SK-N-SH treated with all-trans-retinoic acid at 6 μM for 48 hours (cell line): ENCODE data around the gene DAAM2.

Experiments
- ATAC-seq: fragments of 200-7000 bp; cut with Tn5 transposase; 3 replicates; pipeline ENCODE4 v1.9.1; 2020; ENCODE audit warnings: mild to moderate bottlenecking, moderate library complexity
- ARNTL ChIP-seq: fragments of 450-650 bp; formaldehyde crosslinking; IDR thresholded peaks from 2 replicates; pipeline ENCODE4 v1.5.0; 2020; ENCODE audit warnings: low read depth, mild to moderate bottlenecking, moderate library complexity, borderline replicate concordance
- CREB5 ChIP-seq: fragments of 250-450 bp; sonication (Bioruptor Pico); IDR thresholded peaks from 2 replicates; pipeline ENCODE4 v1.5.1; 2020; ENCODE audit warnings: low read depth, mild to moderate bottlenecking, moderate library complexity
- CSDC2 ChIP-seq: fragments of 250-450 bp; sonication (Bioruptor Pico); IDR thresholded peaks from 2 replicates; pipeline ENCODE4 v1.5.0; 2020; ENCODE audit warnings: mild to moderate bottlenecking, moderate library complexity
- CSRNP3 ChIP-seq: fragments of 250-450 bp; sonication (Bioruptor Pico); IDR thresholded peaks from 2 replicates; pipeline ENCODE4 v1.5.1; 2021; ENCODE audit warnings: mild to moderate bottlenecking, moderate library complexity
- ESRRG ChIP-seq: fragments of 250-450 bp; sonication (Bioruptor Pico); IDR thresholded peaks from 2 replicates; pipeline ENCODE4 v1.6.1; 2021; ENCODE audit warnings: mild to moderate bottlenecking
- GLIS3 ChIP-seq: fragments of 250-450 bp; sonication (Bioruptor Pico); IDR thresholded peaks from 2 replicates; pipeline ENCODE4 v1.5.0; 2020; ENCODE audit warnings: mild to moderate bottlenecking, moderate library complexity
- ISL1 ChIP-seq: fragments of 250-450 bp; sonication (Bioruptor Pico); IDR thresholded peaks from 2 replicates; pipeline ENCODE4 v2.1.2; 2022; ENCODE audit warnings: mild to moderate bottlenecking, moderate library complexity
- OSR1 ChIP-seq: fragments of 250-450 bp; sonication (Bioruptor Pico); IDR thresholded peaks from 2 replicates; pipeline ENCODE4 v1.8.0; 2022; ENCODE audit warnings: moderate library complexity, mild to moderate bottlenecking, inconsistent platforms
- POU6F1 ChIP-seq: fragments of 250-450 bp; sonication (Bioruptor Pico); IDR thresholded peaks from 2 replicates; pipeline ENCODE4 v1.8.0; 2021; ENCODE audit warnings: low read depth, mild to moderate bottlenecking, moderate library complexity, borderline replicate concordance
- PPARA ChIP-seq: fragments of 250-450 bp; sonication (Bioruptor Pico); IDR thresholded peaks from 2 replicates; pipeline ENCODE4 v1.5.0; 2020; ENCODE audit warnings: mild to moderate bottlenecking, borderline replicate concordance
- RARB ChIP-seq: fragments of 250-450 bp; sonication (Bioruptor Pico); IDR thresholded peaks from 2 replicates; pipeline ENCODE4 v1.8.0; 2021; ENCODE audit warnings: mild to moderate bottlenecking, moderate library complexity
- SNAI2 ChIP-seq: fragments of 250-450 bp; sonication (Bioruptor Pico); IDR thresholded peaks from 2 replicates; pipeline ENCODE4 v1.5.0; 2020; ENCODE audit warnings: mild to moderate bottlenecking, moderate library complexity
- TCF4 ChIP-seq: fragments of 250-450 bp; sonication (Bioruptor Pico); IDR thresholded peaks from 2 replicates; pipeline ENCODE4 v1.8.0; 2021; ENCODE audit warnings: mild to moderate bottlenecking, moderate library complexity, borderline replicate concordance
- TOX ChIP-seq: fragments of 250-450 bp; sonication (Bioruptor Pico); IDR thresholded peaks from 2 replicates; pipeline ENCODE4 v1.8.0; 2021; ENCODE audit warnings: mild to moderate bottlenecking, moderate library complexity, borderline replicate concordance
- TSHZ2 ChIP-seq: fragments of 250-450 bp; sonication (Bioruptor Pico); IDR thresholded peaks from 2 replicates; pipeline ENCODE4 v1.5.0; 2020; ENCODE audit warnings: mild to moderate bottlenecking, moderate library complexity
- ZFP30 ChIP-seq: fragments of 450-650 bp; formaldehyde crosslinking; IDR thresholded peaks from 2 replicates; pipeline ENCODE4 v1.5.0; 2022; ENCODE audit warnings: mild to moderate bottlenecking, moderate library complexity
- ZNF70 ChIP-seq: fragments of 450-650 bp; formaldehyde crosslinking; IDR thresholded peaks from 2 replicates; pipeline ENCODE4 v1.5.0; 2020; ENCODE audit warnings: mild to moderate bottlenecking, moderate library complexity
- ZNF8 ChIP-seq: fragments of 450-650 bp; formaldehyde crosslinking; IDR thresholded peaks from 2 replicates; pipeline ENCODE4 v1.5.0; 2020; ENCODE audit warnings: mild to moderate bottlenecking, moderate library complexity

DAAM2 gene

GRCh38 chr6:39818695-39819094 is 26.5 kb downstream of the DAAM2 start:
- TF ChIP-seq SNAI2 (CRISPR knock-in tag) (no peak), ZNF70 (CRISPR knock-in tag) (no peak), ZNF8 (no peak), OSR1 (CRISPR knock-in tag) (no peak)
- no peak for ATAC-seq

- ATAC-seq, result no peak
- no peak for TF ChIP-seq ZFP30
Measured at GRCh38 chr6:39819228-39819627, 27.1 kb downstream of the DAAM2 start.

- TF ChIP-seq PPARA (CRISPR knock-in tag) (no peak), TSHZ2 (CRISPR knock-in tag) (no peak), CSRNP3 (no peak), TOX (CRISPR knock-in tag) (no peak), POU6F1 (CRISPR knock-in tag) (no peak), ZFP30 (no peak)
- ATAC-seq, result no peak
Measured at GRCh38 chr6:39819676-39820075, 27.5 kb downstream of the DAAM2 start.

GRCh38 chr6:39820553-39820952 is 28.4 kb downstream of the DAAM2 start:
- no peak for TF ChIP-seq ZNF70 (CRISPR knock-in tag)
- no peak for TF ChIP-seq ISL1 (CRISPR knock-in tag)
- no peak for TF ChIP-seq ARNTL
- no peak for TF ChIP-seq CSRNP3
- no peak for TF ChIP-seq TSHZ2 (CRISPR knock-in tag)
- TF ChIP-seq ESRRG (CRISPR knock-in tag), result no peak
- no peak for TF ChIP-seq PPARA (CRISPR knock-in tag)
- TF ChIP-seq CSDC2 (CRISPR knock-in tag), result no peak
- no peak for TF ChIP-seq ZNF8
- no peak for TF ChIP-seq GLIS3 (CRISPR knock-in tag)
- no peak for TF ChIP-seq TOX (CRISPR knock-in tag)
- TF ChIP-seq TCF4 (CRISPR knock-in tag), result no peak
- no peak for TF ChIP-seq RARB (CRISPR knock-in tag)
- TF ChIP-seq CREB5, result no peak
- no peak for ATAC-seq
